Measurements from ENCODE around the gene GRIN3B.

Gene GRIN3B

GRCh38 chr19:1057176-1057855 lies 57.1 kb downstream of the GRIN3B start:
- Mint-ChIP-seq H3K4me1 (peaks cover 13% of the 10 kb centered on the region), H3K27ac (no peak overlapping the region), H3K4me3 (no peak overlapping the region), H3K9me3 (no peaks in the 10 kb centered on the region), H3K36me3 (ENCODE audit: low read depth) (no peaks in the 10 kb centered on the region), H3K27me3 (ENCODE audit: low read depth, poor library complexity) (peaks cover 6% of the 10 kb centered on the region)
- TF ChIP-seq CTCF (IDR thresholded peaks at IDR 0.05) = no peak
- no peak for DNase-seq

GRCh38 chr19:1058112-1058511 lies 57.9 kb downstream of the GRIN3B start:
- Mint-ChIP-seq H3K36me3 (ENCODE audit: low read depth) (no peaks in the 10 kb centered on the region), H3K4me1 (peaks cover 12% of the 10 kb centered on the region), H3K27ac (no peak overlapping the region), H3K4me3 (no peak overlapping the region), H3K9me3 (no peaks in the 10 kb centered on the region), H3K27me3 (ENCODE audit: low read depth, poor library complexity) (peaks cover 6% of the 10 kb centered on the region)
- TF ChIP-seq CTCF (IDR thresholded peaks at IDR 0.05) = no peak
- DNase-seq = no peak

Measured in nephron progenitor cell (in vitro differentiated cells).